22Rv1 (cell line): Measurements from ENCODE around the gene SLCO3A1.

Source experiments
- CTCF ChIP-seq: fragments of 450-650 bp; IDR thresholded peaks from 2 replicates; pipeline ENCODE4 v1.5.1; 2017; ENCODE audit warnings: mild to moderate bottlenecking
- ZFX ChIP-seq: fragments of 450-650 bp; IDR thresholded peaks from 2 replicates; pipeline ENCODE4 v1.6.1; 2017; ENCODE audit warnings: antibody characterized with exemption, borderline replicate concordance

DNA sequence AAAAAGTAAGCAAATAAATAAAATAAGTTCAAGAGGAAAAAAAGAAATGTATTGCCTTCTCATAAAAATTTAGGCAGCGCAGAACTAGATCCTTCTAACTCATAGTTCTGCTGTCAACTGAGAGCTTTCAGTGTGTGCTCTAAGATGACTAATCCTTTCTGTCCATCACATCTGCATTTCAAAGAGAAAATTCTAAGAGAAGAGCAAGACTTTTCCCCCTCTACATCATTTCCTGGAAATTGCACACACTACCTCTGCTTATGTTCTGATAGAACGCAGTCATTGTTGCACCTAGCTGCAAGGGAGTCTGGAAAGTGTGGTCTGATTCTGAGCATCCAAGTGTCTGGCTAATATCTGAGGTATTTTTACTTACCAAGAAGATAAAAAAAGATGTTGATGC, 39.6 kb upstream of the SLCO3A1 start:
- TF ChIP-seq CTCF = no peak
- no peak for TF ChIP-seq ZFX
